ENCODE data around the gene TTC34.
"Not testable (repeated sequence)": the region's sequence is repeated elsewhere in the genome, so short reads cannot be mapped to it uniquely, and the experiment has no call there.

GRCh38 chr1:2652152-2652925 is 149.2 kb downstream of the TTC34 start:
- not testable (repeated sequence) for TF ChIP-seq CTCF (IDR thresholded peaks at IDR 0.05; ENCODE audit: low read depth, low read length); EZH2phosphoT487 (IDR thresholded peaks at IDR 0.05; ENCODE audit: low read depth)
